ENCODE data around the gene VOPP1.

Gene VOPP1

DNA sequence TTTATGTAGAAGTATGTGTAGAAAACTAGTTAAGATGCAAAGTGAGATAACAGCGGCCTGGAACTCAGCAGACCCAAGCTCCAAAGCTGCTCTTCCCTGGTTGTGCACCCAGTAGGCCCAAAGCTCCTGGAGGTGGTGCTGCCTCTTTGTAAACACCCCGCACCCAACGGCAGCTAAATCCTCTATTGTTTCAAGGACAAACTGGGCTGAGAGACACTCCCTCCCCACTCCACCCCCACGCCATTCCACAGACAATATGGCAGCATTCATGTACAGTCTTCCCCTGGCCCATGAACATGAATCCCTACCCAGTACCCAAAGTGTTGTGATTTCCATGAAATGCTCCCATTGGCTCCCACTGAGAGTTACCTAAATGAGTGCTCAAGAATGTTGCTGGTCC, 73.5 kb downstream of the VOPP1 start:
- TF ChIP-seq, protein P1, sequence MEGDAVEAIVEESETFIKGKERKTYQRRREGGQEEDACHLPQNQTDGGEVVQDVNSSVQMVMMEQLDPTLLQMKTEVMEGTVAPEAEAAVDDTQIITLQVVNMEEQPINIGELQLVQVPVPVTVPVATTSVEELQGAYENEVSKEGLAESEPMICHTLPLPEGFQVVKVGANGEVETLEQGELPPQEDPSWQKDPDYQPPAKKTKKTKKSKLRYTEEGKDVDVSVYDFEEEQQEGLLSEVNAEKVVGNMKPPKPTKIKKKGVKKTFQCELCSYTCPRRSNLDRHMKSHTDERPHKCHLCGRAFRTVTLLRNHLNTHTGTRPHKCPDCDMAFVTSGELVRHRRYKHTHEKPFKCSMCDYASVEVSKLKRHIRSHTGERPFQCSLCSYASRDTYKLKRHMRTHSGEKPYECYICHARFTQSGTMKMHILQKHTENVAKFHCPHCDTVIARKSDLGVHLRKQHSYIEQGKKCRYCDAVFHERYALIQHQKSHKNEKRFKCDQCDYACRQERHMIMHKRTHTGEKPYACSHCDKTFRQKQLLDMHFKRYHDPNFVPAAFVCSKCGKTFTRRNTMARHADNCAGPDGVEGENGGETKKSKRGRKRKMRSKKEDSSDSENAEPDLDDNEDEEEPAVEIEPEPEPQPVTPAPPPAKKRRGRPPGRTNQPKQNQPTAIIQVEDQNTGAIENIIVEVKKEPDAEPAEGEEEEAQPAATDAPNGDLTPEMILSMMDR (IDR thresholded peaks at IDR 0.05; ENCODE audit: insufficient read depth, low read depth, low read length, missing control alignments) = no peak
- no peak overlapping the region for H3K4me3 ChIP-seq (ENCODE audit: low read depth, low read length)
- no peak for DNase-seq (ENCODE audit: low read depth)

DNA sequence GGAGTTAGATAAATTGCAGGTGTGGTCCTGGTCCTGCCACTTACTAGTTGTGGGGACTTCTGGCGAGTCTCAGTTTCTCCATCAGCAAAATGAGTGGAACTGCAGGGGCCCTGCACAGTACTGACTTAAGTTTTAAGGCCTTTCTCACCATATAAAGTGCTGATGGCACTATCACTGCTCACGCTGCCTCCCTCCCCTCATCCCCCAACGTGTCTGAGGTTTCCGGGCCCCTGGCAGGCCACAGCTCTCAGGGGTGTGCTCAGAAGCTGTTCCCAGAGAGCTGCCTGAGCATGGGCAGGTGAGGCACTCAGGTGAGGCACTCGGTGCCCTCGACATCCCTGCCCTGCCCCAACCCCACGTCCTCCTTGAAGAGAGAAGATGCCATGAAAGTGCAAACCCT, 74.2 kb downstream of the VOPP1 start:
- TF ChIP-seq, protein P1 (IDR thresholded peaks at IDR 0.05; ENCODE audit: insufficient read depth, low read depth, low read length, missing control alignments) = no peak
- DNase-seq (ENCODE audit: low read depth) = no peak
- no peak overlapping the region for H3K4me3 ChIP-seq (ENCODE audit: low read depth, low read length)

DNA sequence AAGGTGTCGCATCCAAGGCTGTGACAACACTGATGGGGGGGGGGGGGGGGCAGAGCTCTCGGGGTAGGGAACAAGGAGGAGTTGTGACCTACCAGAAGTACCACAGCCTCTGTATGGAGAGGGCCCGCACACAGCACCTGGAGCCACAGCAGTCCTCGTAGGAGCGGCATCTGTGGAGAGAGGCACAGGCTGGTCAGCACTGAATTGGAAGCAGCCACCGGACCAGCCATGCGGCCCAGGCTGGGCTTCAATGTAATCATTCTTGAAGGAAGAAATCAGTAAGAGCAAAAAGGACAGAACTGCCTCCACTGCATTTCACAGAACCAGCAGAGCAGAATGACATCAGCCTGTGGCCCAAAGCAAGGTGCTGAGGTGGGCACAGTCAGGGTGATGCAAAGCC, 74.8 kb downstream of the VOPP1 start:
- H3K4me3 ChIP-seq (ENCODE audit: low read depth, low read length) = no peak overlapping the region
- no peak for DNase-seq (ENCODE audit: low read depth)
- TF ChIP-seq, protein P1 (IDR thresholded peaks at IDR 0.05; ENCODE audit: insufficient read depth, low read depth, low read length, missing control alignments) = no peak

DNA sequence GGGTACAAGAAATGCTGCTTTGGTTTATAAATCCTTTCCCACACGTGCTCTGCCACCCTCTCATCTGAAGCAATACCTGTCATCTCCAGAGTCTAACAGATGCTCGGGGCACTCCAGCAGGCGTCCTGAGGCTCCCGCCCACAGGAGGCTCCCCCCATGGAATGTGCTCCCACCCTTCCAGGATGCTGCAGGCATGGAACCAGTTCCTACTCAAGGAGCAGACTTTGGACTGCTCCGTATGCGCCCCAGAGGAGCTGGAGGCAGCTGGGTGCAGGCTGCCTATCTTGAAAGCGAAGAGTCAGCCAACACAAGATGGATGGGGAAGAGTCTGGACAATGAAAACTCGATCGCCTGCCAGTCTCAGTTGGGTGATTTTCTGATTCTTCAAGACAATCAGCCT, 75.4 kb downstream of the VOPP1 start:
- TF ChIP-seq, protein P1 (IDR thresholded peaks at IDR 0.05; ENCODE audit: insufficient read depth, low read depth, low read length, missing control alignments) = no peak
- DNase-seq (ENCODE audit: low read depth) = no peak
- H3K4me3 ChIP-seq (ENCODE audit: low read depth, low read length) = no peak overlapping the region

DNA sequence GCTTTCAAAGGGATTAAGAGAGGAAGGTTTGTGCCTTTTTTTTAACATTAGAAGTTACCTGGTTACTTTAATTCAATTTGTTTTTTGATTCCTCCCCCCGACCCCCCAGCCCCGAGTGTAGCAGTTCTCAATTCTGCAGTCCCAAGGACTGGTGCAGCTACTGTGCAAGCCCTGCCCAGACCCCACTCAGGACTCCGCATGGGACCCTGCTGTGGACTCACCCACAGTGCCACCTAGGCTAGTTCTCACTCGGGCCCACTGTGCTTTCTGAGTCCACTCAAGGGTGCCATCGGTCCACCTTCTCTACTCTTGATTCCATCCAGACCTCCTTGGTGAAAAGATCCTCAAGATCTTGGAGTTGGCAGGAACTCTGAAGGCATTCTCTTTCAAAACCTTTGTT, 77.4 kb downstream of the VOPP1 start:
- TF ChIP-seq, protein P1 (IDR thresholded peaks at IDR 0.05; ENCODE audit: insufficient read depth, low read depth, low read length, missing control alignments) = no peak
- H3K4me3 ChIP-seq (ENCODE audit: low read depth, low read length) = no peak overlapping the region
- DNase-seq (ENCODE audit: low read depth) = no peak

DNA sequence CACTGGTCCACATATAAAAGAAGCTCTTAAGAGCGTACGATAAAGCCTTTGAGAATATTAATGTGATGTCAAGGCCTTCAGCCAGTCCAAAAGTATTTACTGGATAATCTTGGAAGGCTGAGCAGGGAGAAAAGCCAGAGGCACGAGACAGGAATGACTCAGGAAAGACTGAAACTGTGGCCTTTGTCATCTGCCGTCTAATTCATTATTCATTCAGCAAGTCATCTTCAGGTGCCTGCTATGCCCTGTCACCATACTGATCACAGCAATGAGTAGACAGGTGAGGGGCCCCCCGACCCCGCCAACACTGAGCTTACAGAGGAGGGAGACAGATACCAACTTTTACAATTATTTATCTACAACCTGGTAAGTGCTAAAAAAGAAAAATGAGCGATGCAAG, 78.9 kb downstream of the VOPP1 start:
- DNase-seq (ENCODE audit: low read depth) = no peak
- TF ChIP-seq, protein P1 (IDR thresholded peaks at IDR 0.05; ENCODE audit: insufficient read depth, low read depth, low read length, missing control alignments) = no peak
- H3K4me3 ChIP-seq (ENCODE audit: low read depth, low read length) = no peak overlapping the region

DNA sequence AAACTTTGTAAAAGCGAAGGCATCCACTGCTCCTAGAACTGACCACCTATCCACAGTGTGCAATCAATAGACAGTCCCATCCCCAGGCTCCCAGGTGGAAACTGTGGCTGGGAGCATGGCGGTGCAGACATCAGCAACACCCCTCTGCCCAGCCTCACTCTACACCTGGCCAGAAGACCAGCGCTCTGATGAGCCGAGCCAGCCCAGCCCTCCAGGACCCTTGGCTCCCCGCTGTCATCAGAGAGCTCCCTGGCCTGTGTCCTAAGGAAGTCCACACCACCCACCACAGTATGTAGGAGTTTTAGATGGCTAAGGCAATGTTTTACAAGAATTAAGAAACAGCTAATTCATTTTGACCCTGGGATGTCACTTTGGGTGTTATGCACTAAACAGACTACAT, 81.0 kb downstream of the VOPP1 start:
- H3K4me3 ChIP-seq (ENCODE audit: low read depth, low read length) = no peak overlapping the region
- TF ChIP-seq, protein P1 (IDR thresholded peaks at IDR 0.05; ENCODE audit: insufficient read depth, low read depth, low read length, missing control alignments) = no peak
- DNase-seq (ENCODE audit: low read depth) = no peak
